Activated naive CD8-positive, alpha-beta T cell treated with anti-CD3 and anti-CD28 coated beads for 36 hours (primary cell): ENCODE data around the gene DSCAML1. TPM values are rescaled to one million over a fixed set of nuclear protein-coding genes. Genes with fewer than 3 reads are reported as not detected.

ENCODE experiments used
- DNase-seq: peaks from one replicate; pipeline ENCODE4 v3.0.0; 2021
- H3K27ac Mint-ChIP-seq: one replicate; pipeline ENCODE4 v1.8.0; 2022; ENCODE audit warnings: mild to moderate bottlenecking, moderate library complexity, mixed read lengths
- H3K27me3 Mint-ChIP-seq: one replicate; pipeline ENCODE4 v1.8.0; 2022; ENCODE audit warnings: mild to moderate bottlenecking, mixed read lengths
- H3K36me3 Mint-ChIP-seq: one replicate; pipeline ENCODE4 v1.8.0; 2021; ENCODE audit warnings: mild to moderate bottlenecking, mixed read lengths
- H3K4me1 Mint-ChIP-seq: one replicate; pipeline ENCODE4 v1.8.0; 2021; ENCODE audit warnings: mixed read lengths
- H3K4me3 Mint-ChIP-seq: one replicate; pipeline ENCODE4 v1.8.0; 2022; ENCODE audit warnings: mild to moderate bottlenecking, moderate library complexity, mixed read lengths
- H3K9me3 Mint-ChIP-seq: one replicate; pipeline ENCODE4 v1.8.0; 2022; ENCODE audit warnings: mixed read lengths
- total RNA-seq, 2 experiments: library from RNA; stranded (reverse); gene quantifications; one replicate each; pipeline ENCODE4 v1.2.3, GENCODE V29; 2021

The DSCAML1 gene
- total RNA-seq, 2 experiments from 2014 or later, result 0.87 to 0.94 TPM

GRCh38 chr11:117794772-117795629, 2.0 kb downstream of the DSCAML1 start:
- Mint-ChIP-seq H3K27me3 (peaks cover 61% of the 10 kb centered on the region), H3K4me1 (peaks cover 8% of the 10 kb centered on the region), H3K27ac (no peak overlapping the region), H3K4me3 (no peak overlapping the region), H3K36me3 (no peaks in the 10 kb centered on the region), H3K9me3 (no peaks in the 10 kb centered on the region)
- no peak for DNase-seq

DNA sequence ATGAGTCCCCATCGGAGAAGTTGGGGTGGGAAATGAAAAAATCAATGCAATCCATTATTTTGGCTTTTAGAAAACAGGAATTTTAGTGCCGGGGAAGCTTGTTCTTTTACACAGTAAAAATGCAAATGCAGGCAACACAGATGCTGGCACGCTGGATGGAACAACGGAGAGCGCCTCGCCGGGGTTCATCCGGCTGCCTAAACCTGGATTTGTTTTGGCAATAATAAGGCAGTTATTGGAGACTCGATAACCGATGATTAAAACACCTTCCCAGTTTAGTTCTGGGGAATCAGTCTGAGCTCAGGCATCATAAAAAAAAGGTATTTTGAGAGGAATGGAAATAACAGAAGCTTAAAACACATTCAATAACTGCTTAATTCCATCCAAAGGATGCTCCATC, 2.9 kb downstream of the DSCAML1 start:
- no peaks in the 10 kb centered on the region for H3K9me3 Mint-ChIP-seq
- no peak overlapping the region for H3K4me3 Mint-ChIP-seq
- peaks cover 58% of the 10 kb centered on the region for H3K27me3 Mint-ChIP-seq
- peaks cover 8% of the 10 kb centered on the region for H3K4me1 Mint-ChIP-seq
- no peaks in the 10 kb centered on the region for H3K36me3 Mint-ChIP-seq
- DNase-seq, result no peak
- no peak overlapping the region for H3K27ac Mint-ChIP-seq

DNA sequence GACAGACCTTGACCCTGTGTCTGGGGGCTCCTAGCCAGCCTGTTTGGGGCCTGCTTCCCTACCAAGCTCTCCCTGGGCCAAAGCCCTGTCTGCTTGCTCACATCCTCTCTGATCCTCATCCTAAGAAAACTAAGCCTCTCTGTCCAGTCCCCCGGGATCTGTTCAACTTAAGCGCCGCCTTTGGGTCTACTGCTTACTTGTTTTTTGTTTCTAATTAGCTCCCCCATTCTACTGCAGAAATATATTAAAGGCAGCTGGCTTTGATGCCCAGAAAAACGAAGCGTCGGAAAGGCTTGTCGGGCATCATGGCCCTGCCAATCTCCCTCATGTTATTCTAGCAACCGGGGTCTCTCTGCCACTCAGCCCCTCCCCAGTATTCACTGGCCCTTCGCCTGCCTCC, 3.4 kb downstream of the DSCAML1 start:
- Mint-ChIP-seq H3K4me1 (peaks cover 8% of the 10 kb centered on the region), H3K27ac (no peak overlapping the region), H3K4me3 (no peak overlapping the region), H3K9me3 (no peaks in the 10 kb centered on the region), H3K36me3 (no peaks in the 10 kb centered on the region), H3K27me3 (peaks cover 53% of the 10 kb centered on the region)
- no peak for DNase-seq

- peaks cover 8% of the 10 kb centered on the region for H3K4me1 Mint-ChIP-seq
- no peaks in the 10 kb centered on the region for H3K9me3 Mint-ChIP-seq
- peaks cover 51% of the 10 kb centered on the region for H3K27me3 Mint-ChIP-seq
- DNase-seq, result no peak
- no peaks in the 10 kb centered on the region for H3K36me3 Mint-ChIP-seq
- no peak overlapping the region for H3K4me3 Mint-ChIP-seq
- H3K27ac Mint-ChIP-seq, result no peak overlapping the region
These were observed 4.0 kb downstream of the DSCAML1 start for GRCh38 chr11:117792992-117793391.

DNA sequence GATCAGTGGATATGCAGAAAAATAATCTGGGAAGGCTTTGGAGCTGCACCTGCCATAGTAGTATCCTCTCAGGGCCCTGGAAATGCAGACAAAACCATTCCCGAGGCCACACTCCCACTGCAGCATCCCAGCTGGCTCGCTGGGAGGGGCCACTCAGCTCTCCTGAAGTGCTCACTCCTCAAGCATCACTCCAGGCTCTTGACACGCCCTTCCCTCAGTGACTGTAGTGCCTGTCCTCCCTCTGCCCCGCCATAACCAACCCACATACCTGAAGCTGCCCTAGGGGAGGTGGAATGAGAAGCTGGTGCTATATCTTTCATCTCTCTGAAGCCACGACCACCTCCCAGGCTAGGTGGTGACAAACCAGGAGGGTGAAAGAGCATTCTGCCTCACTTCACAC, 4.8 kb downstream of the DSCAML1 start:
- DNase-seq, result no peak
- Mint-ChIP-seq H3K27ac (no peak overlapping the region), H3K4me1 (peaks cover 8% of the 10 kb centered on the region), H3K9me3 (no peaks in the 10 kb centered on the region), H3K4me3 (no peak overlapping the region), H3K36me3 (no peaks in the 10 kb centered on the region), H3K27me3 (peaks cover 43% of the 10 kb centered on the region)

DNA sequence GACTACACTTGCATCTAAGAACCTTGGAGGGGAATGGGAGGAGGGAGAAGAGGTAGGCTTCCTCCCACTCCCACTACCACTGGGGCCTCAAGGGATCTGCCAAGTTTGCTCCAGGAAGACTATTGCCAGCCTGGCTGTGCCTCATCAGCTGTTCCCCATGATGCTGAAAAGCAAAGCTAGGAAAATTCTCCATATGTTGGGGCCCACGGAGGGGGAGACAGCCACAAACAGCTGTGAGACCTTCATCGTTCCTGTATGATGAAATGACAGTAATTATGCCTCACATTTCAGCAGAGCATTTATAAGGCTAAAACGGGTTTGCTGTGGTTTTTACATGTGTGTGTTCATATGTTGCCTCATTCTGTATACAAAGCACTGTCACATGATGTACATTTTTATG, 6.7 kb downstream of the DSCAML1 start:
- no peak overlapping the region for H3K27ac Mint-ChIP-seq
- no peaks in the 10 kb centered on the region for H3K36me3 Mint-ChIP-seq
- no peak for DNase-seq
- no peaks in the 10 kb centered on the region for H3K9me3 Mint-ChIP-seq
- H3K4me3 Mint-ChIP-seq, result no peak overlapping the region
- H3K27me3 Mint-ChIP-seq, result peaks cover 31% of the 10 kb centered on the region
- H3K4me1 Mint-ChIP-seq, result peaks cover 1% of the 10 kb centered on the region

- H3K4me3 Mint-ChIP-seq, result no peak overlapping the region
- no peaks in the 10 kb centered on the region for H3K9me3 Mint-ChIP-seq
- no peak for DNase-seq
- H3K36me3 Mint-ChIP-seq, result no peaks in the 10 kb centered on the region
- no peaks in the 10 kb centered on the region for H3K4me1 Mint-ChIP-seq
- no peak overlapping the region for H3K27ac Mint-ChIP-seq
- peaks cover 21% of the 10 kb centered on the region for H3K27me3 Mint-ChIP-seq
These were observed 7.8 kb downstream of the DSCAML1 start for GRCh38 chr11:117789241-117789640.

DNA sequence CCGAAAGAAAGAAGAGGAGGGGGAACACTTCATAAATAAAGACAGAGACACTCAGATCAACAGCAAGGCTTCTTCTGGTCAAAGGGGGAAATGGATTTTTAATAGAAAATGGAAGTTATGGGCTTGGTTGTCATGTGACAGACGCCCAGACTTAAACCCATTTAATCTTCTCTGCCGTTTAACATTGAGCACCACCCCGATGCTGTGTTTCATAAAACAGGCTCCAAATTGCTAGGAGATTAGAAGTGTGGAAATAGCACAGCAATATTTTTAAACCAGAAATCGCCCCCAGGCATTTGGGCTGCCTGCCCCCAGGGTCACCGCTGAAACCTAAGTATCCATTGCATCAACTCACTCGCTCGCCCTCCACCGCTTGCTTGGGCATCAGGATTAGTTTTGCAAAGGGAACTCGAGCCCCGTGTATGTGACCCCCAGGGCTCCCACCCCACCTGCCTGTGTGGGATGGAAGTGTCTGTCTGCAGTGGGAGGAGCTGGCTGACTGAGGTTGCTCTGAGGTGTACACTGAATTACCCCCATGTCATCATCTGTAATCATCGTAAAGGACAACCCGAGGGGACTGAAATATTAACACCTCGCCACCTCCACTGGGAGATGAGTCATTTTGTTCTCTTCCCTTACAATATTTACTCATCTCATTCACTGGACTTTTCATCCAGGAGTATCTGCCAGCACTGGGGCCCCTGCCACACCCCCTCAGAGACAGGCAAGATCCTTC, 10.7 kb downstream of the DSCAML1 start:
- Mint-ChIP-seq H3K4me1 (no peaks in the 10 kb centered on the region), H3K4me3 (no peak overlapping the region), H3K9me3 (no peaks in the 10 kb centered on the region), H3K36me3 (no peaks in the 10 kb centered on the region), H3K27me3 (peaks cover 10% of the 10 kb centered on the region), H3K27ac (no peak overlapping the region)
- DNase-seq, result no peak

- no peaks in the 10 kb centered on the region for H3K36me3 Mint-ChIP-seq
- H3K27ac Mint-ChIP-seq, result no peak overlapping the region
- H3K4me3 Mint-ChIP-seq, result no peak overlapping the region
- no peaks in the 10 kb centered on the region for H3K4me1 Mint-ChIP-seq
- peaks cover 10% of the 10 kb centered on the region for H3K27me3 Mint-ChIP-seq
- no peaks in the 10 kb centered on the region for H3K9me3 Mint-ChIP-seq
- DNase-seq, result no peak
These were observed 14.9 kb downstream of the DSCAML1 start for GRCh38 chr11:117782101-117782500.

DNA sequence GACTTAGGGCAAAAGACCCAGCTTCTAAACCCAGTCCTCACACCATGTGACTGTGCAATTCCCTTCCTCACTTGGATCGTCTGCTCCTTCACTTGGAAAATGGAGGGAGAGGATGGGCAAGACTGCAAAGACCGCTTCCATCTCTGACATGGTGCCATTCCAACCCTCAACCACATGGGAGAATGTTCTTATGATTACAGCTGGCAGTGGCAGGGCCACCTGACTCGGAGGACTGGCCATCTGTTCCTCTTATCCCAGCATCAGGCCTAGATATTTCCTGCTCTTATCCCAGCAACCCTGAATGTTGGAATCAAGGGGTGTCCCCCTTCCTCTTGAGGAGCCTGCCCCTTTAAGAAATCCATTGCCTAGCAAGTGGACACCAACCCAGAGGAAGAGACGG, 15.4 kb downstream of the DSCAML1 start:
- Mint-ChIP-seq H3K27me3 (peaks cover 10% of the 10 kb centered on the region), H3K27ac (no peak overlapping the region), H3K9me3 (no peaks in the 10 kb centered on the region), H3K36me3 (no peaks in the 10 kb centered on the region), H3K4me3 (no peak overlapping the region), H3K4me1 (no peaks in the 10 kb centered on the region)
- DNase-seq, result no peak

GRCh38 chr11:117780456-117780855, 16.6 kb downstream of the DSCAML1 start:
- H3K27me3 Mint-ChIP-seq, result peaks cover 6% of the 10 kb centered on the region
- H3K4me1 Mint-ChIP-seq, result no peaks in the 10 kb centered on the region
- H3K27ac Mint-ChIP-seq, result no peak overlapping the region
- no peak for DNase-seq
- no peak overlapping the region for H3K4me3 Mint-ChIP-seq
- no peaks in the 10 kb centered on the region for H3K9me3 Mint-ChIP-seq
- no peaks in the 10 kb centered on the region for H3K36me3 Mint-ChIP-seq

DNA sequence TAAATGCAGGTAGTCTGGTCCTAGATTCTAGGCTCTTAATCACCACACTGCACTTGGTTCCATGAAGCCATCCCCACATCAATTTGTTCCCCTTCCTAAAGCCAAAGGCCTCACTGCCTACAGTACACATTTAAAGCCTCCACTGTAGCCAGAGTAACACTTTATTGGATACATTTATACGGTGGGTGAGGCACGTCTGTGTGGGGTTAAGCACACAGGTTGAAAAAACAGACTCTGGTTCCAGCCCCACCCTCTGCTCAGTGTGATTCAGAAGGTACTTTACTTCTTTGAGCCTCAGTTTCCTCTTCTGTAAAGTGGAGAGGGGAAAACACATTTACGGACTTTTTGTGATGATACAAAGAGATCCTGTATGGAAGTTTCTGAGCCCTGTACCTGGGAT, 22.5 kb downstream of the DSCAML1 start:
- no peaks in the 10 kb centered on the region for H3K9me3 Mint-ChIP-seq
- no peaks in the 10 kb centered on the region for H3K4me1 Mint-ChIP-seq
- no peak for DNase-seq

DNA sequence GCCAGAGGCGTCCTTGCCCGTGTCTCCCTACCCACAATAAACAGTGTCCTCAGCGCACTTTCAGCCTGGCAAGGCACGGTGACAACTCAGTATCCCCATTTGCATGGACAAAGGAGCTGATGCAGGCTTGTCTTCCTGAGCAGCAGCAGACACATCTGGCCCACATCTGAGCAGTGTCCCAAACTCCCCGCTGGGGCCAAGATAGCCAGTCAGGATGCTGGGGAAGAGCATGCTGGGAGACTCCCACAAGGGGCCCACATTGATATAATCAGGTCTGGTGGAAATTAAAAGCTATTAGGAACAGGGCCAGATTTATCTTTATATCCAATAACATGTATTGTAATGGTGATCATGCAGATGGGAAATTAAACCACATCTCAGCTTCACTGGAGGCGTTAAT, 24.7 kb downstream of the DSCAML1 start:
- no peak overlapping the region for H3K27ac Mint-ChIP-seq
- no peak for DNase-seq
- no peaks in the 10 kb centered on the region for H3K36me3 Mint-ChIP-seq
- H3K4me3 Mint-ChIP-seq, result no peak overlapping the region
- no peaks in the 10 kb centered on the region for H3K9me3 Mint-ChIP-seq
- H3K4me1 Mint-ChIP-seq, result no peaks in the 10 kb centered on the region
- no peaks in the 10 kb centered on the region for H3K27me3 Mint-ChIP-seq

More for the DNA sequence above, 22.5 kb downstream of the DSCAML1 start:
- H3K27me3 Mint-ChIP-seq, result no peaks in the 10 kb centered on the region
- no peaks in the 10 kb centered on the region for H3K36me3 Mint-ChIP-seq
- H3K4me3 Mint-ChIP-seq, result no peak overlapping the region
- no peak overlapping the region for H3K27ac Mint-ChIP-seq

DNA sequence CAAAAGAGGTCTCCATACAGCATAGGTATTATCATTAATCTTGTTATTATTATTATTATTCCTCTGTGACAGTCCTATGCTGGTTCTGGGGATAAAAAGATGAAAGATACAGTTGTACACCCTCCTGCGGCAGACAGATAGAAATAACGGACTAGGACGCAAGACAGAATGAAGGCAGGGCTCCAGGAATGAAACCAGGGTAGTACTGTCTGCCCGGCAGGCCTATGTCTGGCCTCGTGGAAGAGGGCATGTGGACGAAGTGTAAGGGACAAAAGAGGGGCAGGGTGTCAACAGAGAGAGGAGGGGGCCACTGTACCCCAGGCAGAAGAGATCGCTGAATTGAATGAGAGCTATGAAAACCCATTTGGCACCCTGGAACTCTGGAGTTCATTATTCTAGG, 25.2 kb downstream of the DSCAML1 start:
- no peak for DNase-seq
- Mint-ChIP-seq H3K36me3 (no peaks in the 10 kb centered on the region), H3K27ac (no peak overlapping the region), H3K4me3 (no peak overlapping the region), H3K27me3 (no peaks in the 10 kb centered on the region), H3K4me1 (no peaks in the 10 kb centered on the region), H3K9me3 (no peaks in the 10 kb centered on the region)

DNA sequence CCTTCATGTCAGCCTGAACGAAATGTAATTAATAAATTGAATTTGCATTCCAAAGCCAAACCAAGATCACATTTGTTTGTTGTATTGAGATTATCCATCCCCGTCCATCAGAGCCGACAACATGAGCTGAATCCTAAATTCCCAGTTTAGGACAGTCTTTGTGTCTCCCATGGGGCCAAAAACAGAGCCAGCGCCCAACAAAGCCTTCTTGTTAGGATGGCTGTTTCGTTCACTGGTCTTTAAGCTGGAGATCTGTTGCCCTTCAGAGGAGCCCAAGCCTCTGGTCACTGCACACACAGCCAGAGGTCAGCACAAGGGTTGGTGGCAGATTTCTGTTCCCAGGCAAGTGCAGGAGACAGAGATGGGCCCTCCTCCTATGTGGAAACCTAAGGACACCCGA, 25.8 kb downstream of the DSCAML1 start:
- Mint-ChIP-seq H3K4me1 (no peaks in the 10 kb centered on the region), H3K9me3 (no peaks in the 10 kb centered on the region), H3K4me3 (no peak overlapping the region), H3K27me3 (no peaks in the 10 kb centered on the region), H3K27ac (no peak overlapping the region), H3K36me3 (no peaks in the 10 kb centered on the region)
- no peak for DNase-seq

GRCh38 chr11:117770061-117770460, 27.0 kb downstream of the DSCAML1 start:
- DNase-seq, result no peak
- no peaks in the 10 kb centered on the region for H3K9me3 Mint-ChIP-seq
- H3K27me3 Mint-ChIP-seq, result no peaks in the 10 kb centered on the region
- no peak overlapping the region for H3K4me3 Mint-ChIP-seq
- H3K36me3 Mint-ChIP-seq, result no peaks in the 10 kb centered on the region
- H3K27ac Mint-ChIP-seq, result no peak overlapping the region
- no peaks in the 10 kb centered on the region for H3K4me1 Mint-ChIP-seq
